OCI-LY7 (cell line): ENCODE results near the gene APLN. TPM values are rescaled to one million over a fixed set of nuclear protein-coding genes. Genes with fewer than 3 reads are reported as not detected.

Experiments
- BruUV-seq: library from RNA; stranded (reverse); fragments of 400-500 nt; replicated peaks from 2 replicates; lab custom pipeline; 2021; lab: Mats Ljungman, UMichigan
- CTCF ChIA-PET: fragments of 300-600 bp; sonication (Branson Sonifier 250); formaldehyde crosslinking; loops from one replicate; lab custom pipeline; 2022; ENCODE audit warnings: antibody characterized with exemption; ENCODE audit not compliant: unreplicated experiment; lab: Charles Lee
- POLR2A ChIA-PET: fragments of 300-600 bp; sonication (Branson Sonifier 250); formaldehyde crosslinking; loops from one replicate; lab custom pipeline; 2022; ENCODE audit warnings: antibody characterized with exemption; lab: Charles Lee
- DNase-seq: peaks from one replicate; pipeline ENCODE4 v3.0.0-alpha.2; 2015; ENCODE audit warnings: low spot score
- H2AFZ ChIP-seq: fragments of 200-600 bp; sonication (generic), shearing (Covaris generic); 2 replicates; pipeline ENCODE4 v1.6.1; 2014; ENCODE audit warnings: mild to moderate bottlenecking, antibody characterized with exemption, low read length, moderate library complexity
- H3K27ac ChIP-seq: fragments of 200-600 bp; sonication (generic); 2 replicates; pipeline ENCODE4 v1.5.1; 2014; ENCODE audit warnings: mixed run types, low read depth, mild to moderate bottlenecking, moderate library complexity, low read length, inconsistent platforms; ENCODE audit not compliant: poor library complexity, severe bottlenecking
- H3K36me3 ChIP-seq: fragments of 200-600 bp; sonication (generic); 2 replicates; pipeline ENCODE4 v1.6.1; 2014; ENCODE audit warnings: mild to moderate bottlenecking, antibody characterized with exemption, low read length, moderate library complexity, mixed read lengths; ENCODE audit not compliant: insufficient read depth
- H3K4me1 ChIP-seq: fragments of 200-600 bp; sonication (generic); 2 replicates; pipeline ENCODE4 v1.5.1; 2014; ENCODE audit warnings: mild to moderate bottlenecking, low read length; ENCODE audit not compliant: insufficient read depth, poor library complexity, severe bottlenecking
- H3K4me2 ChIP-seq: fragments of 200-600 bp; sonication (generic); 2 replicates; pipeline ENCODE4 v1.6.1; 2014; ENCODE audit warnings: mild to moderate bottlenecking, low read length
- H3K4me3 ChIP-seq: fragments of 200-600 bp; sonication (generic); 2 replicates; pipeline ENCODE4 v1.5.1; 2014; ENCODE audit warnings: mild to moderate bottlenecking, low read depth, low read length; ENCODE audit not compliant: poor library complexity, severe bottlenecking
- H3K79me2 ChIP-seq: fragments of 200-600 bp; sonication (generic); 2 replicates; pipeline ENCODE4 v1.6.1; 2016; ENCODE audit warnings: low read depth, mild to moderate bottlenecking, low read length, moderate library complexity, mixed read lengths; ENCODE audit not compliant: insufficient read depth
- H3K9me2 ChIP-seq: fragments of 200-600 bp; sonication (generic); 2 replicates; pipeline ENCODE4 v1.6.1; 2016; ENCODE audit warnings: mild to moderate bottlenecking, low read length, mixed read lengths; ENCODE audit not compliant: insufficient read depth
- H3K9me3 ChIP-seq: fragments of 200-600 bp; sonication (generic); 2 replicates; pipeline ENCODE4 v1.6.1; 2014; ENCODE audit warnings: mild to moderate bottlenecking, mixed run types, low read length, mixed read lengths
- H4K20me1 ChIP-seq: fragments of 200-600 bp; sonication (generic); 2 replicates; pipeline ENCODE4 v1.6.1; 2014; ENCODE audit warnings: mild to moderate bottlenecking, antibody characterized with exemption, low read length, moderate library complexity, mixed read lengths; ENCODE audit not compliant: insufficient read depth
- CTCF ChIP-seq: fragments of 200-600 bp; sonication (generic); conservative IDR thresholded peaks from 2 replicates; pipeline ENCODE4 v1.5.1; 2014; ENCODE audit warnings: mild to moderate bottlenecking, antibody characterized with exemption, low read length, moderate library complexity, mixed read lengths
- EZH2phosphoT487 ChIP-seq: fragments of 200-600 bp; sonication (generic); IDR thresholded peaks from 2 replicates; pipeline ENCODE4 v1.6.1; 2018; ENCODE audit warnings: low read depth, borderline replicate concordance, mild to moderate bottlenecking, mixed run types, antibody characterized with exemption, low read length, moderate library complexity, mixed read lengths
- intact Hi-C: fragments of 100-400 bp; cut with micrococcal nuclease; formaldehyde crosslinking; loops from one replicate; pipeline ENCODE4 v1.10.0; 2022; ENCODE audit not compliant: unreplicated experiment
- total RNA-seq, 2 experiments: library from RNA; depleted of rRNA in 1 of 2; stranded (reverse); fragments of >200 nt in 1 of 2; shearing (Covaris generic) in 1 of 2; gene quantifications; 2 replicates each; pipeline ENCODE4 v1.2.3, GENCODE V29; 2014 to 2022

The APLN gene
- total RNA-seq, 2 experiments from 2014 or later = 0.13 TPM; not detected in 1

- ChIA-PET CTCF (no interaction called here), POLR2A (no interaction called here)
- TF ChIP-seq EZH2phosphoT487 = no peak
- TF ChIP-seq CTCF = no peak
- Histone ChIP-seq H3K79me2 (no peaks in the 10 kb centered on the region), H2AFZ (no peak overlapping the region), H3K9me3 (no peaks in the 10 kb centered on the region), H3K27ac (no peak overlapping the region), H3K9me2 (no peaks in the 10 kb centered on the region), H3K36me3 (no peaks in the 10 kb centered on the region), H3K4me3 (no peak overlapping the region), H4K20me1 (no peaks in the 10 kb centered on the region), H3K4me1 (peaks cover 15% of the 10 kb centered on the region), H3K4me2 (no peak overlapping the region)
- intact Hi-C loops = no loop called here
- BruUV-seq = no TSS peak
- DNase-seq = no peak
Measured at GRCh38 chrX:129599996-129600395, 54.8 kb downstream of the APLN start.

- no peaks in the 10 kb centered on the region for H3K36me3 ChIP-seq
- H3K79me2 ChIP-seq = no peaks in the 10 kb centered on the region
- intact Hi-C loops = no loop called here
- H2AFZ ChIP-seq = no peak overlapping the region
- H3K4me1 ChIP-seq = peaks cover 13% of the 10 kb centered on the region
- H3K9me3 ChIP-seq = no peaks in the 10 kb centered on the region
- DNase-seq = no peak
- no peaks in the 10 kb centered on the region for H3K9me2 ChIP-seq
- TF ChIP-seq CTCF (no peak), EZH2phosphoT487 (no peak)
- no peaks in the 10 kb centered on the region for H4K20me1 ChIP-seq
- no peak overlapping the region for H3K4me3 ChIP-seq
- no peak overlapping the region for H3K4me2 ChIP-seq
- H3K27ac ChIP-seq = no peak overlapping the region
- BruUV-seq = no TSS peak
- CTCF ChIA-PET = no interaction called here
- POLR2A ChIA-PET = interaction anchor here (0.7 kb wide), 1 partner anchor 397 kb away, joined by 4 read pairs; no protein-coding TSS in a partner anchor
Measured at GRCh38 chrX:129599499-129599898, 55.3 kb downstream of the APLN start.

- H3K36me3 ChIP-seq = no peaks in the 10 kb centered on the region
- no peak overlapping the region for H3K27ac ChIP-seq
- no peaks in the 10 kb centered on the region for H4K20me1 ChIP-seq
- H3K4me1 ChIP-seq = peaks cover 8% of the 10 kb centered on the region
- H3K4me2 ChIP-seq = no peak overlapping the region
- no peak overlapping the region for H3K4me3 ChIP-seq
- no peaks in the 10 kb centered on the region for H3K9me2 ChIP-seq
- no TSS peak for BruUV-seq
- no peak for DNase-seq
- H2AFZ ChIP-seq = no peak overlapping the region
- H3K79me2 ChIP-seq = no peaks in the 10 kb centered on the region
- intact Hi-C loops = no loop called here
- POLR2A ChIA-PET = interaction anchor here (0.6 kb wide), 1 partner anchor 458 kb away, joined by 3 read pairs; no protein-coding TSS in a partner anchor
- TF ChIP-seq EZH2phosphoT487 = no peak
- no peak for TF ChIP-seq CTCF
- no peaks in the 10 kb centered on the region for H3K9me3 ChIP-seq
- CTCF ChIA-PET = no interaction called here
Measured at GRCh38 chrX:129597905-129598304, 56.9 kb downstream of the APLN start.
